Measurements from ENCODE around the gene MYH10. TPM values are rescaled to one million over a fixed set of nuclear protein-coding genes. Genes with fewer than 3 reads are reported as not detected.

Gene MYH10
- total and polyA plus RNA-seq, 12 donors, result 10.3 to 61.0 (median 36.2) TPM

DNA sequence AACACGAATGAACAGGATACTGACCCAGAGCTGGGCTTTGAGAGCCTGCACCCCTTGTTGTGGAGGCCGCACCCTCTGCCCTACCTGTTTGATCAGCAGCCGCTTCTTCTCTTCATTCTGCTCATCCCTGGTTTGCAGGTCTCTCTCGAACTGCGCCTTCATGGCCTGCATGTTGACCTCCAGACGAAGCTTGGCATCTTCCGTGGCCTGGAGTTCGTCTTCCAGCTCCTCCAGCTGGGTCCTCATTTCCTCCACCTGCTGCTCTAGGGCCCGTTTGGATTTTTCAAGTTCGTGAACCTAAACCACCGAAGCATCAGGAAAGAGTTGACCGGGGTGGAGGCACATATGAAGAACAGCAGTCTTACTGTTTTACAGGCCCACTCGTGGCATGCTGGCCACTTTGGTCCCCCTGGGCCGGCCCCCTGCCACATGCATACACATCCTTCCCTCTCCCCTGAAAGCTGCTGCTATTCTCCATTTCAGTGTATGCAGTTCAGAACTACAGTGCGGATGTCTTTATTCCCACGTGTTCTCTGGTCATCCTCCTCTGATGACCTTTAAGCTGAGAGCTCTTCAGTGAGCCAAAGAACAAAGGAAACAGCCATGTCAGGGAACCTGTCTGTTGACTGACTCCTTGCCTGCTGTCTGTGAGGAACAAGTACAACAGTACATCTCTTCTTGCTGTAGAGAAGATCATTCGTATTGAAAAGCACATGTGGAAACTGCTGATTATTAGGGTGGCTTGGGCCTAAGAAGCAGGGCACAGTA, 140.1 kb downstream of the MYH10 start:
- peak overlapping the region in 1 of 10 donors; percentile 6 for H3K27ac ChIP-seq
- no peaks in the 10 kb centered on the region for H3K27me3 ChIP-seq
- H3K4me3 ChIP-seq, result no peak overlapping the region
- TF ChIP-seq, protein P1, sequence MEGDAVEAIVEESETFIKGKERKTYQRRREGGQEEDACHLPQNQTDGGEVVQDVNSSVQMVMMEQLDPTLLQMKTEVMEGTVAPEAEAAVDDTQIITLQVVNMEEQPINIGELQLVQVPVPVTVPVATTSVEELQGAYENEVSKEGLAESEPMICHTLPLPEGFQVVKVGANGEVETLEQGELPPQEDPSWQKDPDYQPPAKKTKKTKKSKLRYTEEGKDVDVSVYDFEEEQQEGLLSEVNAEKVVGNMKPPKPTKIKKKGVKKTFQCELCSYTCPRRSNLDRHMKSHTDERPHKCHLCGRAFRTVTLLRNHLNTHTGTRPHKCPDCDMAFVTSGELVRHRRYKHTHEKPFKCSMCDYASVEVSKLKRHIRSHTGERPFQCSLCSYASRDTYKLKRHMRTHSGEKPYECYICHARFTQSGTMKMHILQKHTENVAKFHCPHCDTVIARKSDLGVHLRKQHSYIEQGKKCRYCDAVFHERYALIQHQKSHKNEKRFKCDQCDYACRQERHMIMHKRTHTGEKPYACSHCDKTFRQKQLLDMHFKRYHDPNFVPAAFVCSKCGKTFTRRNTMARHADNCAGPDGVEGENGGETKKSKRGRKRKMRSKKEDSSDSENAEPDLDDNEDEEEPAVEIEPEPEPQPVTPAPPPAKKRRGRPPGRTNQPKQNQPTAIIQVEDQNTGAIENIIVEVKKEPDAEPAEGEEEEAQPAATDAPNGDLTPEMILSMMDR (IDR thresholded peaks at IDR 0.05), result no peak
- no peaks in the 10 kb centered on the region for H3K9me3 ChIP-seq
- DNase-seq (no peak), ATAC-seq (no peak)
- H3K36me3 ChIP-seq, result peaks cover 0 to 99% (median 68%) of the 10 kb centered on the region in 9 donors
- H3K4me1 ChIP-seq, result peaks cover 0 to 4% (median 0%) of the 10 kb centered on the region in 9 donors
- intact Hi-C loops (cut with DNase I), result no loop called here
- WGBS, 2 donors, result 82 to 83% methylated on average over 17 of the region's 17 CpGs

DNA sequence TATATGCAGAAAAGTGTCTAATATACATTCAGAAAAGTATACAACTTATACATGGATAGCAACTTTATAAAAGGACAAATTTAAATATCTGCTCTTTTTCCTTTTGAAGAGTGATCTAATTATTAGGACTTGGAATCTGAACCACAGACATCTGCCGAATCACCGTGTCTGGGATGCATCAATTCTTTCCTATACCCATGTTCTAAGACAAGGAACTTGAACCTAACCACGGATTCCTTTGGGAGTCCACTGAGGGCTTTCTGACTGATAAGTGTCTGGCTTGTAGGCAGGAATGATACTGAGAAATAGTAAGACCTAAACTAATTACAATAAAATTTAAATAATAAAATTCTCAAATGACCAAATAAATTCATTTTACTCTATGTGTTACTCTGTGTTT, 140.7 kb downstream of the MYH10 start:
- H3K4me3 ChIP-seq, result no peak overlapping the region
- peaks cover 0 to 4% (median 0%) of the 10 kb centered on the region in 11 donors for H3K9me3 ChIP-seq
- DNase-seq (no peak), ATAC-seq (no peak)
- intact Hi-C loops (cut with DNase I), result loop anchor here in 1 of 10 donors (5.0 kb wide), 1 partner anchor 78 kb away; no protein-coding TSS in a partner anchor
- H3K27me3 ChIP-seq, result no peaks in the 10 kb centered on the region
- peaks cover 0 to 4% (median 0%) of the 10 kb centered on the region in 9 donors for H3K4me1 ChIP-seq
- H3K36me3 ChIP-seq, result peaks cover 0 to 99% (median 64%) of the 10 kb centered on the region in 9 donors
- TF ChIP-seq, protein P1 (IDR thresholded peaks at IDR 0.05), result no peak
- 81 to 87% methylated on average over 3 of the region's 3 CpGs for WGBS, 2 donors
- peak overlapping the region in 1 of 10 donors; percentile 6 for H3K27ac ChIP-seq

DNA sequence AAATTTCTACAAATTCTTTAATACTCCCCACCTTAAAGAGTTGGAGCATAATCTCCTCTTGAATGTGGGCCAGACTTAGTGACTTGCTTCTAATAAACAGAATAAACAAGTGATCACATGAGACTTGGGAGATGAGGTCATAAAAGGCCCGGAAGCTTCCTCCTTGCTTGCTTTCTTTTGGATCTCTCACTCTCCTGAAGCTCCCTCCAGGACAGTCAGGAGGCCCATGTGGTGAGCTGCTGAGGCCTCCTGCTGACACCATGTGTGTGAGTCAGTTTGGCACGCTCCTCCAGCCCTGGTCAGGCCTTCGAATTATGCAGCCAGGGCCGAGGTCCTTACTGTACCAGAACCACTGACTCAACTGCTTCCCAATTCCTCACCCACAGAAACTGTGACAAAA, 141.6 kb downstream of the MYH10 start:
- TF ChIP-seq, protein P1 (IDR thresholded peaks at IDR 0.05), result peak in 2 of 9 donors; percentile 10 to 21
- WGBS, 2 donors, result 56 to 64% methylated on average over 4 of the region's 4 CpGs
- no peak overlapping the region for H3K4me3 ChIP-seq
- H3K9me3 ChIP-seq, result peaks cover 0 to 12% (median 0%) of the 10 kb centered on the region in 11 donors
- H3K27me3 ChIP-seq, result no peaks in the 10 kb centered on the region
- peak in 7 of 8 donors; percentile 74 to 93 (median 80) for ATAC-seq
- peak overlapping the region in 3 of 10 donors; percentile 29 to 45 (median 42) for H3K27ac ChIP-seq
- peaks cover 0 to 99% (median 59%) of the 10 kb centered on the region in 9 donors for H3K36me3 ChIP-seq
- DNase-seq, result peak in 1 of 2 donors; percentile 43
- peaks cover 0 to 4% (median 0%) of the 10 kb centered on the region in 9 donors for H3K4me1 ChIP-seq
- intact Hi-C loops (cut with DNase I), result loop anchor here in 1 of 10 donors (5.0 kb wide), 1 partner anchor 77 kb away; no protein-coding TSS in a partner anchor

DNA sequence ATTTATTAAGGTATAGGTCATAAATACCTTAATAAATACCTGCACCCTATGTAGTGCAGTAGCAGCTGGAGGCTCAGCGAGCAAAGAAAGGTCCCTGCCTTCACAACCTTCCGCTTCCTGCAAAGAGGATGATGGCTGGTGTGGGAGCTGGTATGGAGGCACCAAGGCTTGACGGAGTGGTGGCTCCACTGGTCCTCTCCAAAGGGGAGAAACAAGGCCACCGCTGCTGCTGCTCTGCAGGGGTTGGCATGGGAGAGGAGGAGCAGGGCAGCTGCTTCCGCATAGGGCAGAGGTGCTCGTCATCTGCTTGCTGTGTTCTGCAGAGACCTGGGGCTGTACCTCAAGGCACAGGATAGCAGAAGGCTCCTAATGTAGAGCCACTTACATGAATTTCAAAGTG, 142.0 kb downstream of the MYH10 start:
- Histone ChIP-seq H3K4me1 (peaks cover 0 to 4% (median 0%) of the 10 kb centered on the region in 9 donors), H3K27ac (peak overlapping the region in 4 of 10 donors; percentile 20 to 45 (median 36)), H3K36me3 (peaks cover 0 to 99% (median 58%) of the 10 kb centered on the region in 9 donors), H3K27me3 (no peaks in the 10 kb centered on the region), H3K9me3 (peaks cover 0 to 15% (median 0%) of the 10 kb centered on the region in 11 donors), H3K4me3 (no peak overlapping the region)
- TF ChIP-seq, protein P1 (IDR thresholded peaks at IDR 0.05), result no peak
- DNase-seq (no peak), ATAC-seq (peak in 3 of 8 donors; percentile 9 to 48 (median 26))
- intact Hi-C loops (cut with DNase I), result loop anchor here in 1 of 10 donors (5.0 kb wide), 1 partner anchor 76 kb away; no protein-coding TSS in a partner anchor
- WGBS, 2 donors, result 92 to 96% methylated on average over 6 of the region's 6 CpGs
